CD4-positive, alpha-beta T cell treated with Interleukin-17A for 1 hour (primary cell): Measurements from ENCODE around the gene TARS3.

Source experiments
- DNase-seq: peaks from one replicate; pipeline ENCODE4 v3.0.0-alpha.2; 2020

Gene TARS3

GRCh38 chr15:101619615-101619865 is 104.7 kb downstream of the TARS3 start:
- DNase-seq, result no peak

GRCh38 chr15:101618851-101619614 is 105.2 kb downstream of the TARS3 start:
- no peak for DNase-seq

- no peak for DNase-seq
Measured at GRCh38 chr15:101618076-101618475, 106.2 kb downstream of the TARS3 start.

GRCh38 chr15:101617390-101617965 is 106.8 kb downstream of the TARS3 start:
- DNase-seq, result no peak

GRCh38 chr15:101615986-101616848 is 108.1 kb downstream of the TARS3 start:
- no peak for DNase-seq

GRCh38 chr15:101615414-101615985 is 108.8 kb downstream of the TARS3 start:
- no peak for DNase-seq

- DNase-seq, result no peak
Measured at GRCh38 chr15:101614761-101615160, 109.5 kb downstream of the TARS3 start.

GRCh38 chr15:101614001-101614585 is 110.2 kb downstream of the TARS3 start:
- no peak for DNase-seq

- DNase-seq, result no peak
Measured at GRCh38 chr15:101613130-101614000, 110.9 kb downstream of the TARS3 start.

- no peak for DNase-seq
Measured at GRCh38 chr15:101612676-101613075, 111.6 kb downstream of the TARS3 start.

GRCh38 chr15:101611580-101612299 is 112.5 kb downstream of the TARS3 start:
- no peak for DNase-seq

GRCh38 chr15:101611007-101611406 is 113.3 kb downstream of the TARS3 start:
- no peak for DNase-seq

GRCh38 chr15:101610611-101611000 is 113.7 kb downstream of the TARS3 start:
- DNase-seq, result no peak

- DNase-seq, result no peak
Measured at GRCh38 chr15:101609742-101610610, 114.3 kb downstream of the TARS3 start.

- no peak for DNase-seq
Measured at GRCh38 chr15:101608201-101608600, 116.1 kb downstream of the TARS3 start.

- DNase-seq, result no peak
Measured at GRCh38 chr15:101607108-101607507, 117.2 kb downstream of the TARS3 start.

GRCh38 chr15:101604124-101604874 is 120.0 kb downstream of the TARS3 start:
- no peak for DNase-seq
